ENCODE measurements around the gene CILP.
A peak's percentile ranks its signal among the peaks of the same experiment; 100 is the strongest.

GRCh38 chr15:65211482-65211982 lies 259 bp upstream of the CILP start:
- TF ChIP-seq POLR2AphosphoS5 (IDR thresholded peaks at IDR 0.05; ENCODE audit: insufficient read depth in 1 of 2, low read depth in 1 of 2) (peak in 1 of 2 donors; percentile 76), POLR2A (IDR thresholded peaks at IDR 0.05) (no peak)
- TF ChIP-seq, protein P1, sequence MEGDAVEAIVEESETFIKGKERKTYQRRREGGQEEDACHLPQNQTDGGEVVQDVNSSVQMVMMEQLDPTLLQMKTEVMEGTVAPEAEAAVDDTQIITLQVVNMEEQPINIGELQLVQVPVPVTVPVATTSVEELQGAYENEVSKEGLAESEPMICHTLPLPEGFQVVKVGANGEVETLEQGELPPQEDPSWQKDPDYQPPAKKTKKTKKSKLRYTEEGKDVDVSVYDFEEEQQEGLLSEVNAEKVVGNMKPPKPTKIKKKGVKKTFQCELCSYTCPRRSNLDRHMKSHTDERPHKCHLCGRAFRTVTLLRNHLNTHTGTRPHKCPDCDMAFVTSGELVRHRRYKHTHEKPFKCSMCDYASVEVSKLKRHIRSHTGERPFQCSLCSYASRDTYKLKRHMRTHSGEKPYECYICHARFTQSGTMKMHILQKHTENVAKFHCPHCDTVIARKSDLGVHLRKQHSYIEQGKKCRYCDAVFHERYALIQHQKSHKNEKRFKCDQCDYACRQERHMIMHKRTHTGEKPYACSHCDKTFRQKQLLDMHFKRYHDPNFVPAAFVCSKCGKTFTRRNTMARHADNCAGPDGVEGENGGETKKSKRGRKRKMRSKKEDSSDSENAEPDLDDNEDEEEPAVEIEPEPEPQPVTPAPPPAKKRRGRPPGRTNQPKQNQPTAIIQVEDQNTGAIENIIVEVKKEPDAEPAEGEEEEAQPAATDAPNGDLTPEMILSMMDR (IDR thresholded peaks at IDR 0.05): no peak

Data from vagina (tissue), 2 donors.